Measurements from ENCODE around the gene DNAJC1.
A peak's percentile ranks its signal among the peaks of the same experiment; 100 is the strongest.

Gene DNAJC1

DNA sequence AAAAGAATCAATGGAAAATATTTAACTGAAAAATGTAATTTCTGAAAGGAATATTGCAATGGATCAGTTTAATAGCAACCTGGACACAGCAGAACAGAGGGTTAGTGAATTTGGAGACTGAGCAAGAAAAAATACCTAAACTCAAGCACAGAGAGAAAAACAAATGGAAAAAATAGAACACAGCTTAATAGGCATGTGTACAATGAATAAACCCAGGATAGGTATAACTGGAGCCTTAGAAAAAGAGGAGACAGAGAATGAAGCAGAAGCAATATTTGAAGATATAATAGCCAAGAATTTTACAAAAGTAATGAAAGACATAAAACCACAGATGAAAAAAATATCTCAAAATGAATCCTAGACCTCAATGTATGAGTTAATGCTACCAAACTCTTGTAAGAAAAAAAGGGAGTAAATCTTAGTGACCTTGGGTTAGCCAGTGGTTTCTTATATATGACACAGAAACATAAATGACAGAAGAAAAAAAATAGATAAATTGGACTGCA is 2.9 kb upstream of the DNAJC1 start:
- DNase-seq: no peak

DNA sequence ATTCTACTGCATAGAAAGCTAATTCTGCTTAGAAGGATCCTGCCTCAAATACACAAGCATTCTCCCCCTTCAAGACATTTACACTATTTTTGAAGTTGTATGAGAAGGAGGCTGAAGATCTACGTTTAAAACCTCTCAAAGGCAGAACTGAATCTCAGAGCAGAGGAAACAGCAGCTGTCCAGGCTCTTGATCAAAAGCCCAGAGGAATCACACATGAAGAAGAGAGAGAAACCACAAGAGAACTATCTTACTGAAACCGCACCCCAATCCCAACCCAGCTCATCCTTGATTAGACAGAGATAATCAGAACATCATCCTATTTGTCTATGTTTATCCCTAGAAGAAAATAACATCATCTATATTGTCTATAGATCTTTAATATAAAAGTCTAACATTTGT is 2.2 kb upstream of the DNAJC1 start:
- DNase-seq: no peak

DNA sequence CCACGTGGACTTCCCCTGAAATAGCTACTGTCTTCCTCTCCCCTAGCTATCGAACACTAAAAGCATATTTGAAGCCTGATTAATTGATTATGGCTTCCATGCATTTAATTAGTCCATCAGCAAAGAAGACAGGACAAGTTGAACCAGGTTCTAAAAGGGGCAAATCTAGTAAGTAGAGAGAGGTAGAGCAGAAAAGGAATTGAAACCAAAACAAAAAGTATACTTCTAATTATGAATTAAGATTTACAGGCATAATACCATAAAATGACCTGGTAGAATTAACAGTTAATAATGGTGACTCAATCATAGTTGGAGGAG is 393 bp upstream of the DNAJC1 start:
- DNase-seq: no peak

DNA sequence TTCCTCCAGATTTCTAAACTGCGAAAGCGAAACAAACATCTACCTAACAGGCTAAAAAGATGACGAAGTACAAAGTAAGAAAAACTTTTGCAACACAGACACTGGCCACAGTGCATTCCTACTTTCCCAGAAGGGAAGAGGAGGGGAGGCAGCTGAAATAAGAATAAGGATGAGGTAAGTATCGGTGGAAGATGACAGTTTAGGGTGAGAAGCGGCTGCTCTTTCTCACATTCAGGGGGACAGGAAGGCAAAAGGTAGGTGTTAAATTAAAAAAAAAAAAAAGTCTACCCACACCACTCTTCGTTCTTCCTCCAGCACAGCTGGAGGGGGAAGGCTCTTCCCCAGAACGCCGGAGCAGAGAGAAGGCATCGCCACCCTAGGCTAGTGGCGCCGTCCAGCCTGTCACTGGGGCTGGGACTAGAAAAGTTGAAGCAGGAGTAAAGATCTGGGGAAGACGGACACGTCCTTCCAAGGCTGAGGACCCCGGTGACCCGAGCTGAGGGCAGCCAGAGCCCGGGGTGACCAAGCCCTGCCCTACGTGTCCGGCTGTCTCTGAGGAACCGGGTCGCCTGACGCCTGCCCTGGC is 846 bp downstream of the DNAJC1 start:
- no peak for DNase-seq

DNA sequence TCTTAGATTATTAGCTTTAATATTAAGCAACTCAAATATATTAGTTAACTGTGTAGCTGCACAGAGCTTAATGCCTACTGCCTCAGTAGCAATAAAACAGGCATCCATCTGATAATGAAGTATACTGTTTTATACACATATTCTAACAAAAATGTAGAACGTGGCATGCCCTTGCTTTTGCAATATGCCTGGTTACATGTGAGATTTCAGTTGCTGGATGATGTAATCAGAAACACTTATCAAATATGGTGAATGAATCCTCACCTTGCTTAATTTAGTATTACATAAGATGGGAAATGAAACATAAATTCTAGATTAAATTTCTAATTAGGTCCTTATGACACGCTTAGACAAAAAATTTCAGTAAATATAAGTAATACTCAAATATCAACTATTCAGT is 8.0 kb downstream of the DNAJC1 start:
- DNase-seq: no peak

DNA sequence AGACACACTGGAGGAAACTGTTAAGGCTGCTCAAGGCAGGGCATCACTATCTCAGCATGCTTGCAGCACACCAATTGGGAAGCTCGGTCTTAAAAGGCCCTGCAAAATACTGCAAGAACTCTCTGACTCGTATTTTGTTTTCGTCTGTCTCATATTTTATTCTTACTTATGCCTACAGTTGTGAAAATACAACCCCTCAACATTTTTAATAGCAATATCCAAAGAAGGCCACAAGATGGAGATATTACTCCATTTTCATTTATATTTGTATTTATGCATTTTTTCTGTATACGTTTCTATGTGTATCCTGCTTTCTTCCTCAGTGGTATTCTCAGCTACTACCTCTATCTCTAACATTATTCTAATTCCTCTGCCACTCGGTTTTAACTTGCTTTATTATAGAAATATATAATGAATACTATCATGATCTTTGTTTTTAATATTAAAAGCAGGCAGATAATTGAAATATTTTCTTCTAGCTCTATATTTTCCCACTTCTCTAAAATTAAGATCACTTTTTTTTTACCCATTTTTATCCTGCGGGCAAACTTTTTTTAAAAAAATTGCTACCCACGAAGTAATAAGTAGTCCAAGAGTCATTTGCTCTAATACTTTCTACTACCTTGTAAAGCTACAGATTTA is 10.0 kb downstream of the DNAJC1 start:
- DNase-seq: no peak

DNA sequence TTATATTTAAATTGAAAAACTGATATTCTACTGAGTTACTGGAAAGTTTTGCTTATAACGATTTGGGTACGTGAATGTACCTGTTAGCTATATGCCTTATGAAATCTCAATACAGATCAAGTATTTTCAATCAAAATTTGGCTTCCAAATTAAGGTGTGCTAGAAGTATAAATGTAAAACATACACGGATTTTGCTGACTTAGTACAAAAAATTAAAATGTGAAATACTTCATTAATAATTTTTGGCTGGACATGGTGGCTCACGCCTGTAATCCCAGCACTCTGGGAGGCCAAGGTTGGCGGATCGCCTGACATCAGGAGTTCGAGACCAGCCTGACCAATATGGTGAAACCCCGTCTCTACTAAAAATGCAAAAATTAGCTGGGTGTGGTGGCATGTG is 11.7 kb downstream of the DNAJC1 start:
- no peak for DNase-seq

DNA sequence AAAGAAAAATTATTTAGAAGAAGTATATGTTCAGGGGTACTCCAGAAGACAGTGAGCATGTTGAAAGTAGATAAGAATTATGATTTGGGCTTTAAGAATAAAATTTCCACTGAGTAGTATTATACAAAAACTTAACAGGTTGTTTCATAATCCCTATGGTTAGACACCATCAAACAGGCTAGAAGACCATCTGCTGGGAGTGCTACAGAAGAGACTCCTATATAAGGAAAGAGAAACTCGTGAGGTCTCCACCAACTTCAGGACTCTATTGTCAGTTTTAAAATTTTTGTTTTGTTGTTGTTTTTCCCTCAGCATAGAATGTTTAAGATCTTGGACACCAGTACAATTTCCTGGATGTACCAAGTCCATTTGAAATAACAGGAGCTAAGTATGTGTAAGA is 13.1 kb downstream of the DNAJC1 start:
- DNase-seq: no peak

DNA sequence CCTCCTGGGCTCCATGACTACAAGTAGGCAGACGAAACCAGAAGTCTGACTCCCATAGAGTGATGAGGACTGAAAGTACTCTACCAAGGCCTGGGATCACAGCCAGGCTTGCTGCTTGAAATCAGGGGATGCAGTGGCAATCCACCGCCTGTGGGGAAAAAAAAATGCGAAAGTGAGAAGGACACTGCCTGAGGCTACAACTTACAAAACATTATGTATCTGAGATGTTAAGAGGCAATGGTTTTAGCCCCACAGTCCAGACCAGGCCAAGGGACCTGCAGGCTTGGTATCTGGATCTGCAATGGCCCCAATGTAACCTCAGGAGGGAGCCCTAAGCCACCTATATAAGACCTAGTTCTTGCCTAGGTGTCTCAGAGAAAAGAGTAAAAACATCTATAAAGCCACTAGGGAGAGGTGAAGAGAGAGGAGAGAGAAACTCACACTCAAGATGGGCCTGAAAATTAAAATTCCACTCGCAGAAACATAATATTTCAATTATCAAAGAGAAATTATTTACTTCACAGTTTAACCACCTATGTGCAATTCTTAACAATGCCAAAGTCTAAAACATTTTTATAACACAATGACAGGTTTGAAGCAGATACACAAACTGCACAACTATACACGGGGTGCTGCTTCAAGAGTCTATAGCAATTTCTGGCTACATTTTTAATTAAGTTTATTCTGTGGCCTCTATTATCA is 13.9 kb downstream of the DNAJC1 start:
- peak; percentile 45 for DNase-seq

DNA sequence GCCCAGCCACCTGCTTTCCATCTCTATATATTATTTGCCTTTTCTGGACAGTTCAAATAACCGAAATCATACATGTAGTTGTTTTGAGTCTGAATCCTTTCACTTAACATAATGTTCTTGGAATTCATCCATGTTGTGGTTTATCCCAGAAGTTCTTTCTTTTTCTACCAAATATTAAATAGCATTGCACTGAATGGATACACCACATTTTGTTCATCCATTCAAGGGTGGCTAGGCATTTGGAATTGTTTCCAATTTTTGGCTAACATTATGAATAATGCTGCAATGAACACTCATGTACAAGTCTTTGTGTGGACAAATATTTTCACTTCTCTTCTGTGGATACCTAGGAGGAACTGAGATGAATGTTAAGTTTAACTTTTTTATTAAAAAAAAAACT is 18.0 kb downstream of the DNAJC1 start:
- DNase-seq: no peak

DNA sequence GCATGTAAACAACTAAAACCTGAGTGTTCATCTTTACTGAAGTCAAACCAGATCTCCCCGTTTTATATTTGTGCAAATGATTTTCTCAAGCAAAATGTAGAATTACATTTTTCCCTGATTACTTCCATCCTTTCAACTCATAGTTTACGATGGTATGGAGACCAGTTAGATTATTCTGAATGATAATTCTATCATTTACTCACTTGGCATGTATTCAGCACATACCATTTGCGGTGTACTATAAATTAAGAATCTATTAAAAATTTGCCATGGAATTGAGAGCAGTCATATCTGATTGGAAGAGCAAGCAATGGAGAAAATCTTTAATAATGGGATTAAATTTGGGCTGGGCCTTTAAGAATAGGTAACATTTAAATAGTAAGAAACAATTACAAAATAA is 22.4 kb downstream of the DNAJC1 start:
- no peak for DNase-seq

DNA sequence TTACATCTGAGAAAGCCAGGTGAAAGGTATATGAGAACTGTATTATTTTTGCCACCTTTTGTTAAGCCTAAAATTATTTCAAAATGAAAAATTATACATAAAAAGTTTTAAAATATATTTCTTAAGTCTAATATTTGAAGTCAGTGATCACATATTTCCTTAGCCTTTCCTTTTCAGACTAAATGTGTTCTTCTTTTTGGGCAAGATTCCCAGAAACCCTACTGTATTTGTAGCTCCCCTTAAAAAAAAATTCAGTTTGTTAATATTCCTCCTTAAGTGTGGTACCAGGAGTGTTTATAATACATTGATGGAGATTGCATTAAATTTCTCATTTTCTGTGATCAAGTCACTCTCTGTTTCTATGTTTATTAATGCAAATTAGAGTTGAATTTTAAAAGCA is 22.8 kb downstream of the DNAJC1 start:
- no peak for DNase-seq

DNA sequence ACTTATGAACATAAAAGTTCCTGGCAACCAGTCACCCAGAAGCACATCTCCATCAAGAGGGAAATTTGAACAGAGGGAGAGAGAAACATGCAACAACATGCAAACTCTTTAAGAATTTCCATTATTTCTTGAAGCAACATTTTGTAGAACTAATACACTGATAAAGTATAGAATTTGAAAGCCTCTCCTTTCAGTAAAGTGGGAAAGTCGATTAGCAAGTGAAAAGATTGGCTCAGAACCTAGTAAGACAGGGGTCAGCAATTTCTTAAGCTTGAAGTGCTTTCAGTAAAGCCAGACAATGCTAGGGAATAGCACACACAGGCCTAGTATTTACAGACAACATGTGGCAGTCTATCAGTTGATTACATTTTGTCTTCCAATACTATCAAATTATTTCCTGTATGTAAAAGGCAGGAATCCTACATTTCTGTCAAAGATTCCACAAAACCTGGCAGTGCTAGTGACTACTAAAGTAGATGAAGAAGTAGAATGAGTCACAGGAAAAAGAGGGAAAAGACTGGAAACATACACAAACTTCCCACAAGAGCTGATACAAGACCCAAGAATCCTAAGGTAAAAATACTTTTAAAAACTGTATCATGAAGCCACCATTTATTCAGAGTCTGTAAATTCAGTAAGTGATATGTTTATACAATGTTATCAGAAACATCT is 25.2 kb downstream of the DNAJC1 start:
- no peak for DNase-seq

DNA sequence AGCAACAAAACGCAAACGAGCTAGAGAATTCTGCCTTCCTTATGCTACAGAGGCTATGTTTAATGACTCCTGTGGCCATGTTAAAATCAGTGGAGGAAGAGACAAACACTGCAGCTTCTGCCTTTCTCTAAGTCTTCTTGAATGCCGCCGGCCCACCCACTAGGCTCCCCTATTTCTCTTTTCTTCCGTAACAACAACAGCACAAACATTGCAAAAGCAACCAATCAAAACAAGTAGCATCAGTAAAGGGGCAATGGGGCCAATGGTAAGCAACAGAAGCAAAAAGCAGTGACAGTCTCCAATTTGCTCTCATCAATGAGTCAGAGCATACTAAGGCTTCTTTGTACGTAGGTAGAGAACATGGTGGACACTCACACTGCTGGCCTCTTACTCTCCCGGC is 26.8 kb downstream of the DNAJC1 start:
- no peak for DNase-seq

DNA sequence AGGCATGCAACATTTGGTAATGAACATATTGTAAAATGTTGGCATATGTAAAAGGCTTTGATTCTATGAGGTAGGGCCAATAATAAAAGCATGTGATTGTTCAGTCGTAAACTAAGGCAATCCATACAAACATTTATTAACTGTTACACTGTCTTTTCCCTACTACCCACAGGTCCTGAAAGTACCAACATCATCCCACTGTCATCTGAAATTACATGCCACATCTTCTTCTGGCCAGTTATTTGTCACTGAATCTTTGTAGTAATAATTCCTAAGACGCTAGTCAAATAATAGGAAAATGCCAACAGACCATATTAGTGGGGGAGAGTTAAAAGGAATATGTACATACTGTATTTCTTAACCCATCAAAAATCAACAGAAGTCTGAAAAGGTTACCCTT is 27.2 kb downstream of the DNAJC1 start:
- no peak for DNase-seq

DNA sequence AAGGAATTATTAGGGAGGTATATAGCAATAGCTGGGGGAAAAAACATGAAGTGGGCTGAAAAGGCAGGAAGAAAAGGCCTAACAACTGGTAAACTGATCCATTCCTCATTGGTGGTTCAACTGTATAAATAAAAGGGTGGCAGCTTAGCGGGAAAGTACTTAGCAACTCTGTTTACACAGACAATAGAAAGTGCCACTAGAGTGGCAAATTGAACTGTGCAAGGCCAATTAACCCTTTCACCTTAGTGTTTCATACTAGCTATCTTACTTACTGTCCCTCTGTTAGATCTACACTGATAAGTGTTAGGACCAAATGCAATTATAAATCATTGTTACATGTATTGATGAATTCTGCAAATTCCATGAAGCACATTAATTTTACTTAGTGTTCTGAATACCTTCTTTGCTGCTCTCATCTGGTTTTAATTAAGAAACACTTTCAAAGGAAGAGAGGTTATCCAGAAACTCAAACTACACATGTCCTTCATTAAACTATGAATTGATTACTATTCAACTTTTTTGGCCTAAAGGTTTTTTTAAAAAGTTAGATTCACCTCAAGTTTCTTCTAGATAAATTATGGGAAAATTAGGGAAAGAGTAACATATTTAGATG is 28.0 kb downstream of the DNAJC1 start:
- DNase-seq: no peak

DNA sequence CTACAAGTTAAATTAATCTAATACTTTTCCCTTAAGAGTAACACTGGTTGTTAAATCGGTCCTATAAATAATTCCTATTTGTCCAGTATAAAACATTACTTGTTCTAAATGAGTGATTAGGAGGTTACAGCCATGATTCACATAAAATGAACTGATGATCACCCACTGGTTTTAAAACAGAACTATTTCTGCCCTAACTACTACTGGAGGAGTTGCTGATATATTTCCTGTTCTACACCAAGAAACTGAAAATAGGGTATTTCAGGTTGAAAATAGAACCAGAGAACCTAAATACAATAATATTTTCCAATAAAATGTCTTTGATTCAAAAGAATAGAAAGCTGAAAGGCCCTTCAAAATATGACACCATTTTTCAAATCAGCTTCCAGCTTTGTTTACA is 30.9 kb downstream of the DNAJC1 start:
- no peak for DNase-seq

DNA sequence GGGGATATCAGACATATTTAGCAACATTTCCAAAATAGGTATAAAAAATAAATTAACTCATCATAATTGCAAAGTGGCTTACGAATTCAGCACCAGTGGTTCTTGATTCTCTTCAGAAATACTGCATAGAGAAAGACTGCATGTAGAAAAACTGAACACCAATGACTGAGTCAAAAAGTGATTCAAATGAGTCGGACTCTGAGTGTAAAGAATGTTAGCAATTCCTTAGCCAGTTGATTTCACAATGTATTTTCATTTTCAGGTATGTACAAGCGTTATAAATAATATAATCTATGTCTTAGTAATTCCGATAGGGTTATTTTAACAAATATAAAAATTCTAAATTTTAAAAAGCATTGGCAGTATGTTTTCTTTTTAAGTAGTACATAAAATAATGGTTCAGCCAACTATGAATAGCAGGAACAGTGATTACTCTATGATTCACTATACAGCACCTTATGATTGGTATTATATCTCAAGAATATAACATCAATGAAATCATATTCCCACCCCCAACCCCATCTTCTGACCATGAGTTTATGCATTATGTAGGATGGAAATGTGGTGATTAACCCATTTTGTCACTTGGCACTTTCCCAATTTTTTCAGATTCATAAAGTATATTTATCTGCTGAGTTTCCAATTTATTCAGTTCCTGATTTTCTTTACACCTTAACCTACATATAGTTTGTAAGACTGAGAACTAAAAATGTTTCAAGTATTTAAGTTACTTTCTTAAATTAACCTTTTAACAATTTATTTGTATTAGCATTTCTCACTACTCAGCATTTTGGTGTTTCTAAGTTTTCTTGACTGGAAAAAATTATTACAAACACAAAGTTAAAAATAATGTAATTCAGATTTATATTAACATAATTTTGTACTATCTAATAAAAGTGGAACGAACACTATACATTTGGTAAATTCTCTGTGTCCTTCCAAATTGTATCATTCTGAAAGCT is 33.9 kb downstream of the DNAJC1 start:
- no peak for DNase-seq

DNA sequence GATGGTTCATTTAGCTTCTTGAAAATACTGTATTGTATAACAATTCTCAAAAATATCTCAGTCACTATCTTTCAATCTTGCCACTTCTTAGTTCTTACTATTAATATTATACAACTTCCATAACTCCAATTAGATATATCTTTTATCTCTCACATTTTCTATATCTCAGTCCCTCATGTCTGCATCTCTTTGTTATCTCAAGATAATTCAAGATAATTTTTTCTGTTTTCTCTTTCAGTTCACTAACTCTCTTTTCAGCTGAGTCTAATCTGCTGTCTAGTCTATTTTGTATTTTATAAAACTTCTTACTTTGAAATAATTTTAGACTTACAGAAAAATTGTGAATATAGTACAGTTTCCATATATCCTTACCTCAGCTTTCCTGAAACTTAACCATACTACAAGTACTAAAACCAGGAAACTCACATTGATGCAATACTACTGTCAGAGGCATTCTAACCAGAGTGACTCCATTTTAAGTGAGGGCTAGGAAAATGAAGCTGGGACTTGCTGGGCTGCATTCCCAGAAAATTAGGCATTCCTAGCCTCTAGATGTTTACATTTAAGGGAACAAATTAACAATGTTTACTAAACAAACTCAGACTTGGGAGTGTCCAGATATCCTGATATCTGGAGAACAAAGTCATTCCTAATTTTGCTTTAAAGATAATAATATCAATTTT is 38.4 kb downstream of the DNAJC1 start:
- DNase-seq: no peak

DNA sequence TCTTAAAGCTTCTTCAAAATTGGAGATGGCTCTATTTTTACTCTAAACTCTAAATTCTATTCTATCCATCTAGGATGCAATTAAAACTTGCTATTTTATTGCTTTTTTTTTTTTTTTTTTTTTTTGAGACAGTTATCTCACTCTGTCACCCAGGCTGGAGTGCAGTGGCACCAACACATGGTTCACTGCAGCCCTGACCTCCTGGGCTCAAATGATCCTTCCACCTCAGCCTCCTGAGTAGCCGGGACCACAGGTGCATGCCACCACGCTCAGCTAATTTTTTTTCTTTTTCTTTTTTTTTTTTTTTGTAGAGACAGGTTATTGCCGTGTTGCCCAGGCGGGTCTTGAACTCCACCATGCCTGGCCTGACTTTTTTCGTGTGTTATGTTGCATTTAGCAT is 41.2 kb downstream of the DNAJC1 start:
- no peak for DNase-seq

DNA sequence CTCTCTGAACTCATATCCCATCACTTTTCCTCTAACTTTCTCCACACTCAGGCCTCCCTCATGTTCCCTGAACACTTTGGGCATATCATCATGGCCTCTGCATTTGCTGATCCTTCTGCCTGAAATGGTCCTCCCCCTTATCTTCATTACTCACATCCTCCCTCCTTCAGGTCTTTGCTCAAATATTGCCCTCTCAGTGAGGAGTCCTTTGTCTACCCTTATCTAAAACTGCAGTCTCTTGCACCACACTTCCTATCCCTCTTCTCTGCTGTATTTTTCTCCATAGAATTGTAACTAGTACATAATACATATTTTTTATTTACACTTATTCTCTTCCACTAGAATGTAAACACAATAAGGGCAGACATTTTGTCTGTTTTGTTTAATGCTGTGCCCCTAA is 41.7 kb downstream of the DNAJC1 start:
- DNase-seq: no peak

DNA sequence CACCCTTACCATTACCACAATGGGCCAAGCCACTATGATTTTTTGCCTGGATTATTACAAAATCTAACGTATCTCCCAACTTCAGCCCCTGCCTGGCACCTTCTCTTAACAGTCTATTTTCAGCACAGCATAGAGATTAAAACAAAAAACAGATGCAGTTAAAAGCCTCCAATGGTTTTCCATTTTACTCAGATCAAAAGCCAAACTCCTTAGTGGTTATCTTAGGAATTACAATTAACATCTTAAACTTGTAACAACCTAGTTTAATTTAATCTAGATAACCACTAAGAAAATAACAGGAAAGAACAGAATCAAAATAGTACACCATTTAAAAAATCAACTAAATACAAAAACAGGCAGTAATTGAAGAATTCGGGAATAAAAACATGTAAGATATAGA is 43.5 kb downstream of the DNAJC1 start:
- DNase-seq: no peak
